Endodermal cell (in vitro differentiated cells): ENCODE data around the gene TRIM72. TPM values are rescaled to one million over a fixed set of nuclear protein-coding genes. Genes with fewer than 3 reads are reported as not detected.

Source experiments
- total RNA-seq, 2 donors: library from RNA; stranded (reverse); fragmentation: NEBNext Ultra II Directional in 1 of 2; extraction: Animal tissue kit (Norgen Biotek cat#: 25700) in 1 of 2; gene quantifications; 2 replicates in 1 of 2; 3 replicates in 1 of 2; pipeline ENCODE4 v1.2.1, GENCODE V29; 2021

The TRIM72 gene
- total RNA-seq, 2 donors from 2014 or later, result 0.15 to 0.20 TPM

Other genes starting within 250 kb of the TRIM72 start
- gene HSD3B7, start 228.9 kb upstream of the TRIM72 start, total RNA-seq, result 1 to 10 TPM; 4.1 to 4.8 TPM
- 1 to 10 TPM; 3.2 to 7.0 TPM for gene STX1B, start 203.5 kb upstream of the TRIM72 start, total RNA-seq
- gene STX4, start 180.6 kb upstream of the TRIM72 start, total RNA-seq, result 10 to 100 TPM; 34.4 to 37.6 TPM
- 10 to 100 TPM; 11.2 to 12.6 TPM for gene ZNF668, start 139.9 kb upstream of the TRIM72 start, total RNA-seq
- gene ZNF646, start 139.7 kb upstream of the TRIM72 start, total RNA-seq, result 10 to 100 TPM; 24.9 to 29.2 TPM
- gene PRSS53, start 125.2 kb upstream of the TRIM72 start, total RNA-seq, result 1 to 10 TPM; 1.7 to 2.8 TPM
- 10 to 100 TPM; 53.7 to 63.0 TPM for gene VKORC1, start 119.3 kb upstream of the TRIM72 start, total RNA-seq
- 10 to 100 TPM; 47.0 to 57.7 TPM for gene BCKDK, start 105.7 kb upstream of the TRIM72 start, total RNA-seq
- gene KAT8, start 96.5 kb upstream of the TRIM72 start, total RNA-seq, result 10 to 100 TPM; 51.0 to 55.8 TPM
- 10 to 100 TPM; 79.7 to 80.1 TPM for gene PRSS8, start 78.4 kb upstream of the TRIM72 start, total RNA-seq
- gene PRSS36, start 64.1 kb upstream of the TRIM72 start, total RNA-seq, result under 1 TPM; 0.22 to 0.71 TPM
- 100 to 1,000 TPM; 698 to 827 TPM for gene FUS, start 34.0 kb upstream of the TRIM72 start, total RNA-seq
- gene PYCARD, start 11.4 kb upstream of the TRIM72 start, total RNA-seq, result 10 to 100 TPM; 26.3 to 29.8 TPM
- gene PYDC1, start 3.0 kb downstream of the TRIM72 start, total RNA-seq, result not detected
- under 1 TPM; 0.57 to 0.69 TPM for gene ITGAM, start 45.9 kb downstream of the TRIM72 start, total RNA-seq
- gene ITGAX, start 141.1 kb downstream of the TRIM72 start, total RNA-seq, result under 1 TPM in 1 of 2 donors, not detected in 1; 0.22 TPM
- gene ITGAD, start 179.2 kb downstream of the TRIM72 start, total RNA-seq, result not detected
- gene COX6A2, start 214.2 kb downstream of the TRIM72 start, total RNA-seq, result not detected
- gene ZNF843, start 228.7 kb downstream of the TRIM72 start, total RNA-seq, result 1 to 10 TPM in 1 of 2 donors, under 1 TPM in 1; 0.31 to 1.5 TPM
- gene ARMC5, start 245.4 kb downstream of the TRIM72 start, total RNA-seq, result 10 to 100 TPM in 1 of 2 donors, 1 to 10 TPM in 1; 9.4 to 12.1 TPM